Loucy (cell line): ENCODE data around the gene METAP1.

Experiments used
- CTCF ChIP-seq: fragments of 200-600 bp; sonication (generic); conservative IDR thresholded peaks from 2 replicates; pipeline ENCODE4 v1.5.1; 2014; ENCODE audit warnings: mild to moderate bottlenecking, antibody characterized with exemption, low read length
- EZH2phosphoT487 ChIP-seq: fragments of 200-600 bp; IDR thresholded peaks from 2 replicates; pipeline ENCODE4 v1.6.1; 2018; ENCODE audit warnings: antibody characterized with exemption, mild to moderate bottlenecking, moderate library complexity, borderline replicate concordance

- TF ChIP-seq CTCF = no peak
- no peak for TF ChIP-seq EZH2phosphoT487
These were observed 92.5 kb downstream of the METAP1 start for GRCh38 chr4:99088023-99088449.
